Caco-2 (cell line): ENCODE data around the gene YAF2. TPM values are rescaled to one million over a fixed set of nuclear protein-coding genes. Genes with fewer than 3 reads are reported as not detected.

Source experiments
- BruUV-seq: library from RNA; stranded (reverse); fragments of 400-500 nt; replicated peaks from 2 replicates; lab custom pipeline; 2021; lab: Mats Ljungman, UMichigan
- CTCF ChIA-PET: fragments of 300-600 bp; sonication (Branson Sonifier 250); formaldehyde crosslinking; loops from one replicate; lab custom pipeline; 2022; ENCODE audit warnings: antibody characterized with exemption; lab: Charles Lee
- POLR2A ChIA-PET: fragments of 300-600 bp; sonication (Branson Sonifier 250); formaldehyde crosslinking; loops from one replicate; lab custom pipeline; 2022; ENCODE audit warnings: antibody characterized with exemption; lab: Charles Lee
- DNase-seq, 2 experiments: peaks; one replicate each; pipeline versions ENCODE4 v3.0.0 to v3.0.0-alpha.2; 2020 to 2022
- H3K27me3 ChIP-seq: replicated peaks from 2 replicates; pipeline ENCODE4 v1.6.0; 2011; ENCODE audit warnings: low read length; ENCODE audit not compliant: control insufficient read depth, insufficient read depth
- H3K36me3 ChIP-seq: 2 replicates; pipeline ENCODE4 v1.5.1; 2011; ENCODE audit warnings: low read length; ENCODE audit not compliant: control insufficient read depth, insufficient read depth
- H3K4me1 ChIP-seq: fragments of 250-450 bp; sonication (Bioruptor Pico); 2 replicates; pipeline ENCODE4 v1.5.1; 2020; ENCODE audit warnings: mild to moderate bottlenecking
- H3K4me3 ChIP-seq: 2 replicates; pipeline ENCODE4 v1.5.1; 2011; ENCODE audit warnings: low read depth, mild to moderate bottlenecking, control low read depth, low read length
- H3K9me3 ChIP-seq: fragments of 250-450 bp; sonication (Bioruptor Pico); 2 replicates; pipeline ENCODE4 v1.5.1; 2020; ENCODE audit warnings: mild to moderate bottlenecking, moderate library complexity
- H3K27ac Mint-ChIP-seq: one replicate; pipeline ENCODE4 v1.8.0; 2022; ENCODE audit warnings: mixed read lengths; ENCODE audit not compliant: unreplicated experiment
- H3K27me3 Mint-ChIP-seq: one replicate; pipeline ENCODE4 v1.8.0; 2022; ENCODE audit warnings: mixed read lengths; ENCODE audit not compliant: insufficient read depth, unreplicated experiment
- H3K36me3 Mint-ChIP-seq: one replicate; pipeline ENCODE4 v1.8.0; 2022; ENCODE audit warnings: mild to moderate bottlenecking, mixed read lengths; ENCODE audit not compliant: insufficient read depth, unreplicated experiment
- H3K4me1 Mint-ChIP-seq: one replicate; pipeline ENCODE4 v1.8.0; 2022; ENCODE audit warnings: low read depth, mixed read lengths; ENCODE audit not compliant: unreplicated experiment
- H3K4me3 Mint-ChIP-seq: one replicate; pipeline ENCODE4 v1.8.0; 2022; ENCODE audit warnings: mild to moderate bottlenecking, moderate library complexity, mixed read lengths; ENCODE audit not compliant: unreplicated experiment
- H3K9me3 Mint-ChIP-seq: one replicate; pipeline ENCODE4 v1.8.0; 2022; ENCODE audit warnings: mixed read lengths; ENCODE audit not compliant: unreplicated experiment
- CTCF ChIP-seq, 2 experiments: fragments of 200-600 bp in 1 of 2; IDR thresholded peaks; 1 replicate in 1 of 2; 2 replicates in 1 of 2; pipeline versions ENCODE4 v1.5.1 to v1.8.0; 2011 to 2022; ENCODE audit warnings: antibody characterized with exemption in 1 of 2, control low read depth in 1 of 2, inconsistent platforms in 1 of 2, low read depth in 1 of 2, low read length in 1 of 2, mild to moderate bottlenecking in 1 of 2, moderate library complexity in 1 of 2; ENCODE audit not compliant: insufficient read depth in 1 of 2, severe bottlenecking in 1 of 2, unreplicated experiment in 1 of 2
- intact Hi-C: fragments of 100-400 bp; cut with micrococcal nuclease; formaldehyde crosslinking; loops from one replicate; pipeline ENCODE4 v1.10.0; 2022; ENCODE audit not compliant: unreplicated experiment
- total RNA-seq: library from RNA; stranded (reverse); gene quantifications from 2 replicates; pipeline ENCODE4 v1.2.3, GENCODE V29; 2022

The YAF2 gene
- total RNA-seq, 1 experiment from 2014 or later, result 29.2 TPM

GRCh38 chr12:42143452-42144157 lies 94.4 kb downstream of the YAF2 start:
- H3K4me1 ChIP-seq, result peaks cover 31% of the 10 kb centered on the region
- intact Hi-C loops, result loop anchor here (1.0 to 10.0 kb wide), 3 partner anchors 95 to 311 kb away; partner anchors contain the start of gene YAF2
- H3K4me3 Mint-ChIP-seq, result peak overlapping the region; percentile 82
- H3K9me3 Mint-ChIP-seq, result no peaks in the 10 kb centered on the region
- peaks cover 35% of the 10 kb centered on the region for H3K4me1 Mint-ChIP-seq
- no peak for TF ChIP-seq CTCF (IDR thresholded peaks at IDR 0.05; ENCODE audit: insufficient read depth in 1 of 2, low read depth in 1 of 2, low read length in 1 of 2, severe bottlenecking in 1 of 2, unreplicated experiment in 1 of 2)
- CTCF ChIA-PET, result no interaction called here
- BruUV-seq, result TSS peak; percentile 42
- H3K27me3 Mint-ChIP-seq, result no peaks in the 10 kb centered on the region
- DNase-seq, result no peak
- no peaks in the 10 kb centered on the region for H3K9me3 ChIP-seq
- peak overlapping the region; percentile 69 for H3K4me3 ChIP-seq
- H3K27ac Mint-ChIP-seq, result peak overlapping the region; percentile 84
- no peaks in the 10 kb centered on the region for H3K27me3 ChIP-seq
- POLR2A ChIA-PET, result no interaction called here
- H3K36me3 Mint-ChIP-seq, result peaks cover 12% of the 10 kb centered on the region
- H3K36me3 ChIP-seq, result no peaks in the 10 kb centered on the region

GRCh38 chr12:42141981-42142606 lies 96.0 kb downstream of the YAF2 start:
- DNase-seq, result no peak
- Mint-ChIP-seq H3K4me3 (no peak overlapping the region), H3K9me3 (no peaks in the 10 kb centered on the region), H3K27ac (no peak overlapping the region), H3K36me3 (peaks cover 12% of the 10 kb centered on the region), H3K27me3 (no peaks in the 10 kb centered on the region), H3K4me1 (peaks cover 35% of the 10 kb centered on the region)
- H3K4me1 ChIP-seq, result peaks cover 31% of the 10 kb centered on the region
- no peaks in the 10 kb centered on the region for H3K36me3 ChIP-seq
- ChIA-PET POLR2A (no interaction called here), CTCF (interaction anchor here (1.7 kb wide), 1 partner anchor 230 kb away, joined by 5 read pairs; no protein-coding TSS in a partner anchor)
- intact Hi-C loops, result loop anchor here (1.0 to 10.0 kb wide), 2 partner anchors 13 to 313 kb away; no protein-coding TSS in a partner anchor
- TF ChIP-seq CTCF (IDR thresholded peaks at IDR 0.05; ENCODE audit: insufficient read depth in 1 of 2, low read depth in 1 of 2, low read length in 1 of 2, severe bottlenecking in 1 of 2, unreplicated experiment in 1 of 2), result no peak
- no TSS peak for BruUV-seq
- no peak overlapping the region for H3K4me3 ChIP-seq
- H3K9me3 ChIP-seq, result no peaks in the 10 kb centered on the region
- no peaks in the 10 kb centered on the region for H3K27me3 ChIP-seq

GRCh38 chr12:42140901-42141300 lies 97.1 kb downstream of the YAF2 start:
- Histone ChIP-seq H3K36me3 (no peaks in the 10 kb centered on the region), H3K4me1 (peaks cover 31% of the 10 kb centered on the region), H3K4me3 (no peak overlapping the region), H3K9me3 (no peaks in the 10 kb centered on the region), H3K27me3 (no peaks in the 10 kb centered on the region)
- CTCF ChIA-PET, result interaction anchor here (1.7 kb wide), 1 partner anchor 231 kb away, joined by 5 read pairs; no protein-coding TSS in a partner anchor
- POLR2A ChIA-PET, result no interaction called here
- intact Hi-C loops, result loop anchor here (1.0 to 10.0 kb wide), 2 partner anchors 12 to 314 kb away; no protein-coding TSS in a partner anchor
- no TSS peak for BruUV-seq
- TF ChIP-seq CTCF (IDR thresholded peaks at IDR 0.05; ENCODE audit: insufficient read depth in 1 of 2, low read depth in 1 of 2, low read length in 1 of 2, severe bottlenecking in 1 of 2, unreplicated experiment in 1 of 2), result no peak
- peak overlapping the region; percentile 23 for H3K4me3 Mint-ChIP-seq
- H3K27ac Mint-ChIP-seq, result peak overlapping the region; percentile 56
- no peaks in the 10 kb centered on the region for H3K9me3 Mint-ChIP-seq
- H3K27me3 Mint-ChIP-seq, result no peaks in the 10 kb centered on the region
- peaks cover 12% of the 10 kb centered on the region for H3K36me3 Mint-ChIP-seq
- peaks cover 31% of the 10 kb centered on the region for H3K4me1 Mint-ChIP-seq
- peak; percentile 79 to 83 for DNase-seq
